WERI-Rb-1 (cell line): ENCODE results near the gene VGLL4.

Experiments used
- DNase-seq: peaks from one replicate; pipeline ENCODE4 v3.0.0-alpha.2; 2020
- H3K27ac ChIP-seq: fragments of 250-450 bp; sonication (Bioruptor Pico); 2 replicates; pipeline ENCODE4 v1.5.1; 2020; ENCODE audit warnings: mild to moderate bottlenecking, moderate library complexity
- H3K27me3 ChIP-seq: fragments of 250-450 bp; sonication (Bioruptor Pico); 2 replicates; pipeline ENCODE4 v1.5.1; 2021; ENCODE audit warnings: mild to moderate bottlenecking, low read depth, moderate library complexity; ENCODE audit not compliant: insufficient read depth, severe bottlenecking
- H3K36me3 ChIP-seq: fragments of 250-450 bp; sonication (Bioruptor Pico); 2 replicates; pipeline ENCODE4 v1.5.1; 2020; ENCODE audit warnings: mild to moderate bottlenecking, moderate library complexity
- H3K4me3 ChIP-seq: 2 replicates; pipeline ENCODE4 v1.5.1; 2011; ENCODE audit warnings: low read depth, mild to moderate bottlenecking, control low read depth, low read length
- H3K9me3 ChIP-seq: fragments of 250-450 bp; sonication (Bioruptor Pico); 2 replicates; pipeline ENCODE4 v1.5.1; 2021; ENCODE audit warnings: mild to moderate bottlenecking, moderate library complexity; ENCODE audit not compliant: severe bottlenecking
- TF ChIP-seq, protein P1 (sequence below): IDR thresholded peaks from 2 replicates; pipeline ENCODE4 v1.5.1; 2011; ENCODE audit warnings: low read depth, mild to moderate bottlenecking, control low read depth, inconsistent platforms, low read length

VGLL4 gene

DNA sequence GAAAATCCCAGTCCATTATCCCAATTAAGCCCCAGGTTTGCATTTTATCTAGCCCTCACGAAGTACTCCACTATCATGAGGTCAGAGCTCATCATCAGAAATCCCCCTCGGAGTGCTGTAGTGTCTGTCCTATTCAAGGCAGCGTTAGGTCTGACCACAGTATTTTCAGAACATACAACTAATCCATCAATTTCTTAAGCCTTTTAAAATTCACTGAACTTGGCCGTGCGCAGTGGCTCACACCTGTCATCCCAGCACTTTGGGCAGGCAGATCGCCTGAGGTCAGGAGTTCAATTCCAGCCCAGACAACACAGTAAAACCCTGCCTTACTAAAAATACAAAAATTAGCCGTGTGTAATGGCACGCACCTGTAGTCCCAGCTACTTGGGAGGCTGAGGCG is 11.9 kb downstream of the VGLL4 start:
- Histone ChIP-seq H3K36me3 (no peaks in the 10 kb centered on the region), H3K4me3 (no peak overlapping the region), H3K9me3 (no peaks in the 10 kb centered on the region), H3K27me3 (no peaks in the 10 kb centered on the region), H3K27ac (peak overlapping the region; percentile 68)
- TF ChIP-seq, protein P1, sequence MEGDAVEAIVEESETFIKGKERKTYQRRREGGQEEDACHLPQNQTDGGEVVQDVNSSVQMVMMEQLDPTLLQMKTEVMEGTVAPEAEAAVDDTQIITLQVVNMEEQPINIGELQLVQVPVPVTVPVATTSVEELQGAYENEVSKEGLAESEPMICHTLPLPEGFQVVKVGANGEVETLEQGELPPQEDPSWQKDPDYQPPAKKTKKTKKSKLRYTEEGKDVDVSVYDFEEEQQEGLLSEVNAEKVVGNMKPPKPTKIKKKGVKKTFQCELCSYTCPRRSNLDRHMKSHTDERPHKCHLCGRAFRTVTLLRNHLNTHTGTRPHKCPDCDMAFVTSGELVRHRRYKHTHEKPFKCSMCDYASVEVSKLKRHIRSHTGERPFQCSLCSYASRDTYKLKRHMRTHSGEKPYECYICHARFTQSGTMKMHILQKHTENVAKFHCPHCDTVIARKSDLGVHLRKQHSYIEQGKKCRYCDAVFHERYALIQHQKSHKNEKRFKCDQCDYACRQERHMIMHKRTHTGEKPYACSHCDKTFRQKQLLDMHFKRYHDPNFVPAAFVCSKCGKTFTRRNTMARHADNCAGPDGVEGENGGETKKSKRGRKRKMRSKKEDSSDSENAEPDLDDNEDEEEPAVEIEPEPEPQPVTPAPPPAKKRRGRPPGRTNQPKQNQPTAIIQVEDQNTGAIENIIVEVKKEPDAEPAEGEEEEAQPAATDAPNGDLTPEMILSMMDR = no peak
- peak; percentile 63 for DNase-seq

DNA sequence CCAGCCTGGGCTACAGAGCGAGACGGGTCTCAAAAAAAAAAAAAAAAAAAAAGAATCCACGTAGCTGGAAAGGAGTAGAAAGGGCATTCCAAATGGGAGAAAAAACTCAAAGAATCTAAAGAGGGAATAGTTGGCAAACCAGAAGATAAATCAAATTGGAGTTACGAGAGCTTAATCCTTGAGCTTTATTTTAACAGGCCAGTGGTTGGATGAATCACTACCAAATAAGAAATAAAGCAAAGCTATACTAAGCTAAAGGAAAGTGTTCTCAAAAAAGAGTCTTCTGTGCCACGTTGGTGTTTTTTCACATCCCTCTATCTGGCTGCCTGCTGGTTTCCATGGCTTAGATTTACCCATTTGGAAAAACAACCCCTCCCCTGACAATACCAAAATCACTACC is 14.0 kb downstream of the VGLL4 start:
- Histone ChIP-seq H3K27ac (no peak overlapping the region), H3K4me3 (no peak overlapping the region), H3K9me3 (no peaks in the 10 kb centered on the region), H3K27me3 (no peaks in the 10 kb centered on the region), H3K36me3 (no peaks in the 10 kb centered on the region)
- no peak for DNase-seq
- TF ChIP-seq, protein P1 = no peak

DNA sequence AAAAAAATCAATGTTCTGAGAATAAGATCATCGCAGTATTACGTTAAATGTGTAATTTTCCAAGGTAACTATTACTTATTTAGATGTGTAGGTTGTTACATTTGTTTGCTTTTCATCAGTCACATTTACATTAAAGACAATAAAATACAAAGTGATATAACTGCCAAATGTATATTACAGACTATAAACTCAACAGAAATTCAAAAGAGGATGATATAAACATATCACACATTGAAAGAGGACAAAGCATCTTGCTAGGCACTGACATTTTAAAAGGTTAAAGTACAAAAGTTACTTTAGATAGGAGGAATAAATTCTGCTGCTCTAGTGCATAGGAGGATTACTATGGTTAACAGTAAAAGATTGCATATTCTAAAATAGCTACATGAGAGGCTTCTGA is 16.1 kb downstream of the VGLL4 start:
- Histone ChIP-seq H3K27me3 (no peaks in the 10 kb centered on the region), H3K9me3 (no peaks in the 10 kb centered on the region), H3K4me3 (no peak overlapping the region), H3K27ac (no peak overlapping the region), H3K36me3 (no peaks in the 10 kb centered on the region)
- TF ChIP-seq, protein P1 = no peak
- no peak for DNase-seq

DNA sequence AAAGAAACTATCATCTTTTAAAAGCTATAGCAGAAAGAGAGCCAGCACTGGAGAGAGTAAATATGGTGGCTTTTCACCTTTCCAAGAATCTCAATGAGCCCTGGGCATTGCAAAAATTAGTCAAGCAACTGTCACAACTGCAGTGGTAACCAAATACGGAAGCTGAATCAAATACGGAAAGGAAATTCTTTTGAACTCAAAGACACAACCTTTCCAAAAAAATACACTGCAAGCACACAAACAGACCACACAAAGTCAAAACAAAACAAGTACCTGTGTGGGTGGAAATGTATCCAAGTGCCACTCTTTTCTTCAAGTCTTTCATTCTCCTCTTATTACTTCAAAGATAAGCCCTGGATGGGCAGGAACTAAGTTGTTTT is 17.6 kb downstream of the VGLL4 start:
- Histone ChIP-seq H3K27me3 (no peaks in the 10 kb centered on the region), H3K9me3 (no peaks in the 10 kb centered on the region), H3K36me3 (no peaks in the 10 kb centered on the region; the same call in 1 of the 2 replicates), H3K4me3 (no peak overlapping the region), H3K27ac (no peak overlapping the region)
- DNase-seq = no peak
- TF ChIP-seq, protein P1 = no peak

DNA sequence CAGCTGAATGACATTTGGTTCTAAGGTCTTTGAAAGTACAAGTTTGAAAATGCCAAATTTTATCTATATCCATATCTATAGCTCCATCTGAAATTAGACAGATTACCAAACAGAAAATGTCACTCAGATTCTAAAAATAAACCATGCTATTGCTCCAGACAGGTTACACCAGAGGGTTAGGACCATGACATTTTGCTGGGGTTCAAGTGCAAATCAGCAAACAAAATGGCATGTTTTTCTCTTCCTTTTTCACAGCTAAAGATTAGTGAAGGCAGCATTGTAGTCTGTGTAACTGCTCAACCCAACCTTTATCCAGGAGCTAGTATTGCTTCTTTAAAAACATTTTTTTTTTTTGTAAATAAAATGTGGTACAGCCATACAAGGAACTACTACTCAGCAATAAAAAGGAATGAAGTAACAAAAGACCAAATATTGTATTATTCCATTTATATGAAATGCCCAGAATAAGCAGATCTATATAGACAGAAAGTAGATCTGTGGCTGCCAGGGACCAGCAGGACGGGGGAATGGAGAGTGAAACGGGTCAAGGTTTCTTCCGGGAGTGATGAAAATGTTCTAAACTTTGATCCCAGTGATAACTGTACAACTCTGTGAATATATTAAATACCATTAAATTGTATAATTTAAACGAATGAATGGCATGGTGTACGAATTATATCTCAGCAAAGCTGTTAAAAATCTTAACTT is 18.2 kb downstream of the VGLL4 start:
- no peak overlapping the region for H3K27ac ChIP-seq

More for the DNA sequence above, 18.2 kb downstream of the VGLL4 start:
- Histone ChIP-seq H3K27me3 (no peaks in the 10 kb centered on the region), H3K9me3 (no peaks in the 10 kb centered on the region), H3K36me3 (no peaks in the 10 kb centered on the region; the same call in 1 of the 2 replicates), H3K4me3 (no peak overlapping the region)
- no peak for DNase-seq
- TF ChIP-seq, protein P1 = no peak
